ENCODE measurements around the gene ICAM5. TPM values are rescaled to one million over a fixed set of nuclear protein-coding genes. Genes with fewer than 3 reads are reported as not detected.

ICAM5 gene
- total RNA-seq, 1 donor from 2014 or later, result 2.0 TPM

- DNase-seq (ENCODE audit: extremely low spot score, unreplicated experiment), result peak; percentile 81
- H3K9me3 Mint-ChIP-seq (ENCODE audit: unreplicated experiment), result no peaks in the 10 kb centered on the region
- H3K4me1 Mint-ChIP-seq (ENCODE audit: unreplicated experiment), result peaks cover 35% of the 10 kb centered on the region
- TF ChIP-seq CTCF (IDR thresholded peaks at IDR 0.05), result no peak
- H3K27ac Mint-ChIP-seq (ENCODE audit: unreplicated experiment), result no peak within 1 kb of the TSS
- no peak within 1 kb of the TSS for H3K4me3 Mint-ChIP-seq (ENCODE audit: unreplicated experiment)
- H3K36me3 Mint-ChIP-seq (ENCODE audit: unreplicated experiment), result peaks cover 8% of the 10 kb centered on the region
- peaks cover 31% of the 10 kb centered on the region for H3K27me3 Mint-ChIP-seq (ENCODE audit: unreplicated experiment)
Measured at GRCh38 chr19:10286803-10287737, 2.7 kb upstream of the ICAM5 start, which contains the start of gene ICAM4. Gene ICAM4, plus strand, starts transcription at chr19:10286955. Its CDS starts 58 bp downstream, at chr19:10287013.

GRCh38 chr19:10288662-10289166, 1.0 kb upstream of the ICAM5 start:
- TF ChIP-seq CTCF (IDR thresholded peaks at IDR 0.05), result no peak
- no peak for DNase-seq (ENCODE audit: extremely low spot score, unreplicated experiment)
- Mint-ChIP-seq H3K4me3 (ENCODE audit: unreplicated experiment) (peak overlapping the region; percentile 72), H3K27ac (ENCODE audit: unreplicated experiment) (no peak overlapping the region), H3K36me3 (ENCODE audit: unreplicated experiment) (peaks cover 10% of the 10 kb centered on the region), H3K9me3 (ENCODE audit: unreplicated experiment) (no peaks in the 10 kb centered on the region), H3K4me1 (ENCODE audit: unreplicated experiment) (peaks cover 44% of the 10 kb centered on the region), H3K27me3 (ENCODE audit: unreplicated experiment) (peaks cover 47% of the 10 kb centered on the region)

GRCh38 chr19:10289167-10289835, 451 bp upstream of the ICAM5 start:
- Mint-ChIP-seq H3K36me3 (ENCODE audit: unreplicated experiment) (peaks cover 10% of the 10 kb centered on the region), H3K27ac (ENCODE audit: unreplicated experiment) (no peak overlapping the region), H3K4me1 (ENCODE audit: unreplicated experiment) (peaks cover 44% of the 10 kb centered on the region), H3K4me3 (ENCODE audit: unreplicated experiment) (peak overlapping the region; percentile 72), H3K27me3 (ENCODE audit: unreplicated experiment) (peaks cover 53% of the 10 kb centered on the region), H3K9me3 (ENCODE audit: unreplicated experiment) (no peaks in the 10 kb centered on the region)
- TF ChIP-seq CTCF (IDR thresholded peaks at IDR 0.05), result no peak
- peak; percentile 84 for DNase-seq (ENCODE audit: extremely low spot score, unreplicated experiment)

GRCh38 chr19:10290357-10290875, 664 bp downstream of the ICAM5 start:
- Mint-ChIP-seq H3K9me3 (ENCODE audit: unreplicated experiment) (no peaks in the 10 kb centered on the region), H3K36me3 (ENCODE audit: unreplicated experiment) (peaks cover 4% of the 10 kb centered on the region), H3K4me3 (ENCODE audit: unreplicated experiment) (peak overlapping the region; percentile 72), H3K27ac (ENCODE audit: unreplicated experiment) (no peak overlapping the region), H3K27me3 (ENCODE audit: unreplicated experiment) (peaks cover 63% of the 10 kb centered on the region), H3K4me1 (ENCODE audit: unreplicated experiment) (peaks cover 47% of the 10 kb centered on the region)
- DNase-seq (ENCODE audit: extremely low spot score, unreplicated experiment), result no peak
- TF ChIP-seq CTCF (IDR thresholded peaks at IDR 0.05), result no peak
